Measurements from ENCODE around the gene COPZ1. TPM values are rescaled to one million over a fixed set of nuclear protein-coding genes. Genes with fewer than 3 reads are reported as not detected.

The COPZ1 gene, protein sequence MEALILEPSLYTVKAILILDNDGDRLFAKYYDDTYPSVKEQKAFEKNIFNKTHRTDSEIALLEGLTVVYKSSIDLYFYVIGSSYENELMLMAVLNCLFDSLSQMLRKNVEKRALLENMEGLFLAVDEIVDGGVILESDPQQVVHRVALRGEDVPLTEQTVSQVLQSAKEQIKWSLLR
- total RNA-seq, result 100 to 1,000 TPM in 1 of 2 donors, 10 to 100 TPM in 1; 83.1 to 192 TPM

DNA sequence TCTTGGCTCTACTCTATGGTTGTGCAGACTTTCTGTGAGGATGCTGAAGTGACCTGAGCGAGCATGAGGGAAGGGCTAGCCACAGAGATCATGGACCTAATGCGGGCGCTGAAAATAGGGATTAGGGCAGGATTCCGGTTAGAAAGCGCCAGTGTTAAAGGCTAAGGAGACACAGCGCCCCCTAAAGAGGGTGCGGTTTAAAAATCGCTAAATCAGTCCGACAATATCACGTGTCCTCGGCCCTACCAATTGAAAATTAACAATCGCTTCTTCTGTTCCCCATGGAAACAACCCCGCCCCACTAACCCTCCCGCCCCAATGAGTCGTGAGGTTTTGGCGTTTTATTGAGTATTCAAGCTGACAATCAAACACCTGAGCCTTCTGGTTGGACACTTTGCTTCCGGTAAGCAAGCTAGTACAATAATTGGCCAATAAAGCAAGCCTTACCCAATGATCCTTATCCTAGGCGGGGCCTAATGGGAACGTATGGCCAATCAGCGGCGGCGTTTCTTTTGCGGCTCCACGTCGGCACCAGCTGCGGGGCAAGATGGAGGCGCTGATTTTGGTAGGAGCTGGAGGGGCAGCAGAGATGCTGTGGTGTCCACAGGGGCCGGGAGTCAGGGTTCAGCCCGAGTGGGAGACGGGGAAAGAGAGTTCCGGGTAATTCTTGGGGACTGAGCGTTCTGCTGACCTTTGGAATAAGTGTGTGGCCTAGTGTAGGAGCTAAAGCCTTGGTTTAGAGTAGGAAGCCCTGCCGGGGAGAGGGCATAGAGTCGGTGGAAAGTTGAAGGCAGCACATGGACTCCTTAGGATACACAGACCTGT lies at the start of gene COPZ1:
Gene COPZ1 (plus strand): TSS at position 515 of the 825 bp plus-strand sequence. CDS start 33 bp downstream, at position 548.
- 2% methylated on average over 34 of the region's 34 CpGs for WGBS
- intact Hi-C loops (cut with DNase I), result loop anchor here (5.0 kb wide), 3 partner anchors 37 to 108 kb away; partner anchors contain the start of genes CBX5, GPR84 and HNRNPA1
- Histone ChIP-seq H3K27me3 (replicated peaks; ENCODE audit: insufficient read depth) (no peaks in the 10 kb centered on the region), H3K36me3 (no peaks in the 10 kb centered on the region), H3K4me3 (peak within 1 kb of the TSS; percentile 70 to 72), H3K4me1 (replicated peaks) (no peaks in the 10 kb centered on the region), H3K27ac (peak within 1 kb of the TSS; percentile 83 to 88), H3K9me3 (no peaks in the 10 kb centered on the region)
- TF ChIP-seq, protein P1, sequence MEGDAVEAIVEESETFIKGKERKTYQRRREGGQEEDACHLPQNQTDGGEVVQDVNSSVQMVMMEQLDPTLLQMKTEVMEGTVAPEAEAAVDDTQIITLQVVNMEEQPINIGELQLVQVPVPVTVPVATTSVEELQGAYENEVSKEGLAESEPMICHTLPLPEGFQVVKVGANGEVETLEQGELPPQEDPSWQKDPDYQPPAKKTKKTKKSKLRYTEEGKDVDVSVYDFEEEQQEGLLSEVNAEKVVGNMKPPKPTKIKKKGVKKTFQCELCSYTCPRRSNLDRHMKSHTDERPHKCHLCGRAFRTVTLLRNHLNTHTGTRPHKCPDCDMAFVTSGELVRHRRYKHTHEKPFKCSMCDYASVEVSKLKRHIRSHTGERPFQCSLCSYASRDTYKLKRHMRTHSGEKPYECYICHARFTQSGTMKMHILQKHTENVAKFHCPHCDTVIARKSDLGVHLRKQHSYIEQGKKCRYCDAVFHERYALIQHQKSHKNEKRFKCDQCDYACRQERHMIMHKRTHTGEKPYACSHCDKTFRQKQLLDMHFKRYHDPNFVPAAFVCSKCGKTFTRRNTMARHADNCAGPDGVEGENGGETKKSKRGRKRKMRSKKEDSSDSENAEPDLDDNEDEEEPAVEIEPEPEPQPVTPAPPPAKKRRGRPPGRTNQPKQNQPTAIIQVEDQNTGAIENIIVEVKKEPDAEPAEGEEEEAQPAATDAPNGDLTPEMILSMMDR (IDR thresholded peaks at IDR 0.05), result peak; percentile 58 to 81 (median 71)
- TF ChIP-seq POLR2AphosphoS5 (IDR thresholded peaks at IDR 0.05) (peak; percentile 93), POLR2A (IDR thresholded peaks at IDR 0.05) (peak; percentile 80)
- peak; percentile 97 for DNase-seq (ENCODE audit: low spot score)

DNA sequence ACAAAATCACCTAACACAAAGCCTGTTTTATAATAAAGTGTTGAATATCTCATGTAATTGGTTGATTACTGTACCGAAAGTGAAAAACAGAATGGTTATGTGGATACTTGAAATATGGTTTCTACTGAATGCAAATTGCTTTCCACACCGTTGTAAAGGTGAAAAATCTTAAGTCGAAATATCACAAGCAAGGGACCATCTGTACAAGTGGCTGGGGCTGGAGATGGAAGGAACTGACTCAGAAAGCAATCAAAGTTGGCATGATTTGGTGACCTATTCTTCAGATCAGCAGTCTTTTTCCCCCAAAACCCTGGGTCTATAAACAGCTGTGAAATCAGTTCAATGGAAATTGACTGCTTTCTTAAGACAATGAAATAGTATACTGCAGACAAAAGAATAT lies 48.6 kb upstream of the COPZ1 start:
- TF ChIP-seq, protein P1 (IDR thresholded peaks at IDR 0.05), result no peak
- TF ChIP-seq POLR2AphosphoS5 (IDR thresholded peaks at IDR 0.05) (no peak), POLR2A (IDR thresholded peaks at IDR 0.05) (no peak)
- Histone ChIP-seq H3K4me1 (replicated peaks) (peaks cover 3% of the 10 kb centered on the region), H3K9me3 (no peaks in the 10 kb centered on the region), H3K27me3 (replicated peaks; ENCODE audit: insufficient read depth) (no peaks in the 10 kb centered on the region), H3K36me3 (no peaks in the 10 kb centered on the region), H3K4me3 (no peak overlapping the region), H3K27ac (no peak overlapping the region)
- WGBS, result 92% methylated on average over 3 of the region's 3 CpGs
- DNase-seq (ENCODE audit: low spot score), result no peak
- intact Hi-C loops (cut with DNase I), result no loop called here

DNA sequence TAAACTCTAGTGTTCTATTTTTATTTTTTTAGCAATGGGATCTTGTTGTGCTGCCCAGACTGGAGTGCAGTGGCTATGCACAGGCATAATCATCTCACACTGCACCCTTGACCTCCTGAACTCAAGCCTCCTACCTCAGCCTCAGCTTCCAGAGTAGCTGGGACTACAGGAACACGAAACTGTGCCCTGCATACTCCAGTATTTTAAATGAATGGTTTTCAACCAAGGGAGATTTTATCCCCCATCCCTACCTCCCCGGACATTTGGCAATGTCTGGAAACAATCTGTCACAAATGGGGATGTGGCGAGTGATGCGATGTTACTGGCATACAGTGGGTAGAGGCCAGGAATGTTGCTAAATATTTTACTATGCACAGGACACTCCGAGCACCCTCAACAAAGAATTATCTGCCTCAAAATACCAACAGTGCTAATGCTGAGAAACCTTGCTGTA lies 47.1 kb upstream of the COPZ1 start:
- WGBS, result 21% methylated on average over 5 of the region's 5 CpGs
- Histone ChIP-seq H3K36me3 (peaks cover under 1 to 6% of the 10 kb centered on the region in 2 donors), H3K9me3 (no peaks in the 10 kb centered on the region), H3K27me3 (replicated peaks; ENCODE audit: insufficient read depth) (no peaks in the 10 kb centered on the region), H3K4me3 (peak overlapping the region in 1 of 2 donors; percentile 72), H3K4me1 (replicated peaks) (peaks cover 6% of the 10 kb centered on the region), H3K27ac (peak overlapping the region; percentile 92 to 93)
- intact Hi-C loops (cut with DNase I), result no loop called here
- TF ChIP-seq, protein P1 (IDR thresholded peaks at IDR 0.05), result no peak
- TF ChIP-seq POLR2AphosphoS5 (IDR thresholded peaks at IDR 0.05) (no peak), POLR2A (IDR thresholded peaks at IDR 0.05) (no peak)
- DNase-seq (ENCODE audit: low spot score), result no peak

DNA sequence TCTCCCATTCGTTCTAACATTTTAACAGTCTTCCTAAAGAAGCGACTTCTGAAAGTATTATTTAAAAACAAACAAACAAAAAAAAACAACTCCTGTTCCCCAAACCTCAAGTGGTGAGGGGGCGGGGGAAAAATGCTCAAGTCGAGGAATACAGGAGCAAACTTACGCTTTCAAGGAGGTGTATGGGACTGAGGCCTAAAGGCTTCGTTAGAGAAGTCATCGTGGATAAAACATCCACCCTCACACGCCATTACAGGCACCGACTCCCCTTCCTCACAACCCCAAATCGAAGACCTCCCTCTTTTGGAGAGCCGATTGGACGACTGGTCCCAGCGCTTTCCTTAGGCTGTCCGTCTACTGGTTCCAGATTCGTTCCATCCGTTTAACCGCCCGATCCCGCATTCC lies 45.7 kb upstream of the COPZ1 start:
- Histone ChIP-seq H3K9me3 (no peaks in the 10 kb centered on the region), H3K4me1 (replicated peaks) (peaks cover 9% of the 10 kb centered on the region), H3K4me3 (peak overlapping the region; percentile 72 to 77), H3K36me3 (peaks cover 9 to 11% of the 10 kb centered on the region in 2 donors), H3K27me3 (replicated peaks; ENCODE audit: insufficient read depth) (no peaks in the 10 kb centered on the region), H3K27ac (peak overlapping the region; percentile 92 to 93)
- WGBS, result 0% methylated on average over 19 of the region's 19 CpGs
- DNase-seq (ENCODE audit: low spot score), result no peak
- TF ChIP-seq POLR2AphosphoS5 (IDR thresholded peaks at IDR 0.05) (no peak), POLR2A (IDR thresholded peaks at IDR 0.05) (no peak)
- TF ChIP-seq, protein P1 (IDR thresholded peaks at IDR 0.05), result no peak
- intact Hi-C loops (cut with DNase I), result no loop called here

All from prostate gland (tissue), 2 donors.